OCI-LY1 (cell line): Measurements from ENCODE around the gene KIRREL3.

Experiments
- H2AFZ ChIP-seq: fragments of 200-600 bp; sonication (generic), shearing (Covaris generic); 2 replicates; pipeline ENCODE4 v1.6.0; 2014; ENCODE audit warnings: antibody characterized with exemption, mild to moderate bottlenecking, low read length
- H3F3A ChIP-seq: fragments of 200-600 bp; sonication (generic), shearing (Covaris generic); 2 replicates; pipeline ENCODE4 v1.6.0; 2014; ENCODE audit warnings: mild to moderate bottlenecking, antibody characterized with exemption, low read length, moderate library complexity; ENCODE audit not compliant: insufficient read depth
- H3K27ac ChIP-seq: fragments of 200-600 bp; sonication (generic); 2 replicates; pipeline ENCODE4 v1.5.1; 2014; ENCODE audit warnings: low read length, mixed run types, mild to moderate bottlenecking, low read depth; ENCODE audit not compliant: poor library complexity, severe bottlenecking
- H3K27me3 ChIP-seq: fragments of 200-600 bp; sonication (generic); 2 replicates; pipeline ENCODE4 v1.6.0; 2014; ENCODE audit warnings: antibody characterized with exemption, mild to moderate bottlenecking, low read length, moderate library complexity; ENCODE audit not compliant: insufficient read depth
- H3K36me3 ChIP-seq: fragments of 200-600 bp; sonication (generic); 2 replicates; pipeline ENCODE4 v1.6.1; 2014; ENCODE audit warnings: mild to moderate bottlenecking, antibody characterized with exemption, low read length, moderate library complexity, mixed read lengths; ENCODE audit not compliant: insufficient read depth
- H3K4me1 ChIP-seq: fragments of 200-600 bp; sonication (generic); 2 replicates; pipeline ENCODE4 v1.5.1; 2014; ENCODE audit warnings: mild to moderate bottlenecking, low read length, moderate library complexity; ENCODE audit not compliant: insufficient read depth, severe bottlenecking
- H3K4me2 ChIP-seq: fragments of 200-600 bp; sonication (generic), shearing (Covaris generic); 2 replicates; pipeline ENCODE4 v1.6.1; 2014; ENCODE audit warnings: low read length
- H3K4me3 ChIP-seq: fragments of 200-600 bp; sonication (generic); 2 replicates; pipeline ENCODE4 v1.5.1; 2014; ENCODE audit warnings: low read length, low read depth, mild to moderate bottlenecking, mixed read lengths; ENCODE audit not compliant: poor library complexity, severe bottlenecking
- H3K79me2 ChIP-seq: fragments of 200-600 bp; shearing (Covaris generic); 2 replicates; pipeline ENCODE4 v1.6.1; 2016; ENCODE audit warnings: mixed run types, low read length, mixed read lengths; ENCODE audit not compliant: insufficient read depth
- H3K9ac ChIP-seq: fragments of 200-600 bp; sonication (generic), shearing (Covaris generic); 2 replicates; pipeline ENCODE4 v1.6.1; 2014; ENCODE audit warnings: mild to moderate bottlenecking, low read length, mixed read lengths
- H3K9me2 ChIP-seq: fragments of 200-600 bp; sonication (generic), shearing (Covaris generic); 2 replicates; pipeline ENCODE4 v1.6.1; 2014; ENCODE audit warnings: low read depth, mild to moderate bottlenecking, low read length, mixed read lengths
- H3K9me3 ChIP-seq: fragments of 200-600 bp; shearing (Covaris generic); 2 replicates; pipeline ENCODE4 v1.6.1; 2014; ENCODE audit warnings: low read length, mixed read lengths
- H4K20me1 ChIP-seq: fragments of 200-600 bp; sonication (generic), shearing (Covaris generic); 2 replicates; pipeline ENCODE4 v1.6.0; 2016; ENCODE audit warnings: mild to moderate bottlenecking, low read length; ENCODE audit not compliant: insufficient read depth
- EZH2 ChIP-seq: fragments of 200-600 bp; sonication (generic), shearing (Covaris generic); IDR thresholded peaks from 2 replicates; pipeline ENCODE4 v1.8.0; 2017; ENCODE audit warnings: borderline replicate concordance, mixed run types, mild to moderate bottlenecking, antibody characterized with exemption, low read length, moderate library complexity, mixed read lengths
- TF ChIP-seq, protein P1 (sequence below): fragments of 200-600 bp; sonication (generic), shearing (Covaris generic); IDR thresholded peaks from 2 replicates; pipeline ENCODE4 v1.5.1; 2017; ENCODE audit warnings: mild to moderate bottlenecking, antibody characterized with exemption, low read length, moderate library complexity, mixed read lengths

KIRREL3 gene

DNA sequence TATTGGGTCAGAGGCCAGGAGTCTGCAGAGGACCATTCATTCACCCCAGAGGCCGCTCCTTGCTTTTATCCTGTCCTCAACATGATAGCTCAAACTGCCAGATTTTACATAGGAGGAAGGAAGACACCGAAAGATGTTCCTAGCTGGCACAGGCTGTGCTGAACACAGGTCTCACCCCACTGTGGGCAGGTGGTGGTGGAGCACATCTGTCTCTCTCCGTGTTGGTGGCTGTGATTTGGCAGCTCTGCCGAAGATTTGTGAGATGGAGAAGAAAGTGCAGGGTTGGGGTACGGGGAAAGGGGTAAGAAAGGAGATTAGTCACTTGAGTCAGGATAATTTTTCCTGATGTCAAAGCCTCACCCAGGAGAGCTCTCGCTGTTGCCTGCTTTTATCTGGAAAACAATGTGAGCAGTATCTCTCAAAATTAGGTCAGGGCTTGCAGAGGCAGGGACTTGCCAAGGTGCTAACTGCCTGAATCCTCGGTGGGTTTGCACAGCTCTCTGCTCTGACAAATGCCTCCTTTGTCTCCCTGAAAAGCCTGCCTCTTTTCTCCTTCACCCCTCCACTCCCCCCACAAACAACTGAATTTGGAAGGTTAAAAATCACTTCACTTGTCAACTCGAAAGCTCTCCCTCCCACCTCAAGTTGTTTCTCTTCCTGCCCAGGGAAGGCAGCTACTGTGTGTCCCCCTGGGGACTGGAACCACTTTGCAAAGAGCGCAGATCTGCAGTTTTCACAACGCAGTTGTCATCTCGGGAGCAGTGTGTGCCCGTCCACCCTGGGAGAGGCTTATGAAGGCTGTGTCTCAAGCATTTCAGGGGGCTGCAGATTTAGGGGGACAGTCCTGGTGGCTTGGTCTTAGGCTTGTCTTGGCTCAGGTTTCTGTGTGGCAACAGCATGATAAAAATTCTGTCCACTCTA is 345.4 kb downstream of the KIRREL3 start:
- no peaks in the 10 kb centered on the region for H3K9me3 ChIP-seq
- H3K9me2 ChIP-seq: no peaks in the 10 kb centered on the region
- H3K4me2 ChIP-seq: no peak overlapping the region
- H2AFZ ChIP-seq: no peak overlapping the region
- no peak overlapping the region for H3K4me3 ChIP-seq
- no peaks in the 10 kb centered on the region for H4K20me1 ChIP-seq
- H3K36me3 ChIP-seq: no peaks in the 10 kb centered on the region
- TF ChIP-seq EZH2: no peak
- TF ChIP-seq, protein P1, sequence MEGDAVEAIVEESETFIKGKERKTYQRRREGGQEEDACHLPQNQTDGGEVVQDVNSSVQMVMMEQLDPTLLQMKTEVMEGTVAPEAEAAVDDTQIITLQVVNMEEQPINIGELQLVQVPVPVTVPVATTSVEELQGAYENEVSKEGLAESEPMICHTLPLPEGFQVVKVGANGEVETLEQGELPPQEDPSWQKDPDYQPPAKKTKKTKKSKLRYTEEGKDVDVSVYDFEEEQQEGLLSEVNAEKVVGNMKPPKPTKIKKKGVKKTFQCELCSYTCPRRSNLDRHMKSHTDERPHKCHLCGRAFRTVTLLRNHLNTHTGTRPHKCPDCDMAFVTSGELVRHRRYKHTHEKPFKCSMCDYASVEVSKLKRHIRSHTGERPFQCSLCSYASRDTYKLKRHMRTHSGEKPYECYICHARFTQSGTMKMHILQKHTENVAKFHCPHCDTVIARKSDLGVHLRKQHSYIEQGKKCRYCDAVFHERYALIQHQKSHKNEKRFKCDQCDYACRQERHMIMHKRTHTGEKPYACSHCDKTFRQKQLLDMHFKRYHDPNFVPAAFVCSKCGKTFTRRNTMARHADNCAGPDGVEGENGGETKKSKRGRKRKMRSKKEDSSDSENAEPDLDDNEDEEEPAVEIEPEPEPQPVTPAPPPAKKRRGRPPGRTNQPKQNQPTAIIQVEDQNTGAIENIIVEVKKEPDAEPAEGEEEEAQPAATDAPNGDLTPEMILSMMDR: no peak
- H3K79me2 ChIP-seq: no peaks in the 10 kb centered on the region
- no peak overlapping the region for H3K9ac ChIP-seq
- H3K27me3 ChIP-seq: no peaks in the 10 kb centered on the region
- H3F3A ChIP-seq: no peaks in the 10 kb centered on the region
- no peak overlapping the region for H3K27ac ChIP-seq
- H3K4me1 ChIP-seq: no peaks in the 10 kb centered on the region

DNA sequence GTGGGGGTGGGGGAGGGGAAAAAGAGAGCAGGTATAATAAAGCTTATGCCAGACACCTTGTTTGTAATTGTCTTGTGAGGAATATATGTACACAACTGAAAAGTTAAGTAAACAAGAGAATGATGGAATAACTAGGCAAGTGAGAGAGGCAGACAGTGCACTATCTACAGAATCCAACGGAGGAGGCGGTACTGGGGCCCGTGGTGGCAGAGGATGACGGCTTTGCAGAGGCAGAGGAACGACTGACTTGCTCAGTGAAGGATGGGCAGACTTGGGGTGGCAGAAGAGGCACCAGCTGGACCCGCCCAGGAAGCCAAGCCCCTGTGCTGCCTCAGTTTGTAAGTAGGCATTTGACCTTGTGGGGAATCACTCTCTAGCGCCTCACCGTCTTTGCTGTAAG is 347.5 kb downstream of the KIRREL3 start:
- TF ChIP-seq EZH2: no peak
- TF ChIP-seq, protein P1: no peak
- Histone ChIP-seq H3K36me3 (no peaks in the 10 kb centered on the region), H3K4me1 (no peaks in the 10 kb centered on the region), H3K27me3 (no peaks in the 10 kb centered on the region), H4K20me1 (no peaks in the 10 kb centered on the region), H3K4me3 (no peak overlapping the region), H3K4me2 (no peak overlapping the region), H3K27ac (no peak overlapping the region), H3K79me2 (no peaks in the 10 kb centered on the region), H2AFZ (no peak overlapping the region), H3K9me3 (no peaks in the 10 kb centered on the region), H3K9ac (no peak overlapping the region), H3F3A (no peaks in the 10 kb centered on the region), H3K9me2 (no peaks in the 10 kb centered on the region)

DNA sequence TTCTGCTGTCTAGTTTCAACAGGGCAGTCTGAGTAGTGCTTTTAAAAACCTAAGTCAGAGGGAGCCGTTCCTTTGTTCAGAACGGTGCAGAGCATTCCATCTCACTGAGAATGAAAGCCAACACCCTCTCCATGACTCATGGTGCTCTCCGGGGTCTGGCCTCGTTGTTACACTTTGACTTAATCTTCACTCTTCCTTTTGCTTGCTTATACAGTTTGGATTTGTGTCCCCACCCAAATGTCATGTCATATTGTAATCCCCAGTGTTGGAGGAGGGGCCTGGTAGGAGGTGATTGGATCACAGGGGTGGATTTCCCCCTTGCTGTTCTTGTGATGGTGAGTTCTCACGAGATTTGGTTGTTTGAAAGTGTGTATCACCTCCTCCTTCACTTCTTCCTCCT is 352.8 kb downstream of the KIRREL3 start:
- no peak overlapping the region for H3K27ac ChIP-seq
- H3K27me3 ChIP-seq: no peaks in the 10 kb centered on the region
- H3K79me2 ChIP-seq: no peaks in the 10 kb centered on the region
- no peaks in the 10 kb centered on the region for H3K36me3 ChIP-seq
- no peaks in the 10 kb centered on the region for H3K4me1 ChIP-seq
- no peaks in the 10 kb centered on the region for H4K20me1 ChIP-seq
- no peak overlapping the region for H3K9ac ChIP-seq
- TF ChIP-seq EZH2: no peak
- TF ChIP-seq, protein P1: no peak
- no peak overlapping the region for H3K4me2 ChIP-seq
- no peak overlapping the region for H3K4me3 ChIP-seq
- H3K9me3 ChIP-seq: no peaks in the 10 kb centered on the region
- no peaks in the 10 kb centered on the region for H3K9me2 ChIP-seq
- H3F3A ChIP-seq: no peaks in the 10 kb centered on the region
- no peak overlapping the region for H2AFZ ChIP-seq
